Skin epidermis (tissue), 12 donors: ENCODE data around the gene SSTR4.

Experiments
- H3K27ac ChIP-seq, 21 experiments: fragments of 200-600 bp; sonication (generic) in 11 of 21; one replicate each; pipeline ENCODE4 v1.5.0; 2020; ENCODE audit warnings: mild to moderate bottlenecking in 3 of 21, inconsistent platforms in 2 of 21, moderate library complexity in 2 of 21
- H3K4me3 ChIP-seq, 7 experiments: fragments of 200-600 bp; sonication (generic) in 2 of 7; one replicate each; pipeline ENCODE4 v1.5.0; 2020; ENCODE audit warnings: inconsistent platforms in 2 of 7, mild to moderate bottlenecking in 2 of 7, moderate library complexity in 1 of 7

Gene SSTR4

DNA sequence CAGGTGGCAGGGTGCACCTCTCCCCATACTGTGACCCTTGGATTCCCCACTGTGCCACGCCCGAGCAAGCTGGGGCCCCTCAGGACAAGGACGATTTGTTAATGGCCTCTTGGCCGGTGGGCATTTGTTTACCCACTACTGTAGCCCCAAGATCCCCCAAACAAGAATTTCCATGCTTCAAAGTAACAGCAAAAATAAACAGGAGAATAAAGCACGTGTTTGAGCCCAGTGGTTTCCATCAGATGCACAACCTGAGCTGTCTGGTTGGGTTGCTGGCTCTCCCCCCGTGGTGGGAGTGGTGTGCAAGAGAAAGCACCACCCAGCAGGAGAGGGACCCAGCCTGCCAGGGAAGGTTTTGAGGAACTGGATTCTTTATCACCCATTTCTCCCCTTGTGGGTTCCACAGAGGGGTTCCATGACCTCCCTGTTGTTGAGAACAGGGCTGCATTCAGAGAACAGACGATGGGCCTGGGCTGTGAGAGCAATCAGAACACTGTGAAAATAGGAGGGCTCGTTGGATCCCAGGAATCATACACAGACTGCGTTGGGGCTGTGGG lies 46.2 kb downstream of the SSTR4 start:
- peak overlapping the region in 1 of 7 experiments; percentile 29 for H3K4me3 ChIP-seq

DNA sequence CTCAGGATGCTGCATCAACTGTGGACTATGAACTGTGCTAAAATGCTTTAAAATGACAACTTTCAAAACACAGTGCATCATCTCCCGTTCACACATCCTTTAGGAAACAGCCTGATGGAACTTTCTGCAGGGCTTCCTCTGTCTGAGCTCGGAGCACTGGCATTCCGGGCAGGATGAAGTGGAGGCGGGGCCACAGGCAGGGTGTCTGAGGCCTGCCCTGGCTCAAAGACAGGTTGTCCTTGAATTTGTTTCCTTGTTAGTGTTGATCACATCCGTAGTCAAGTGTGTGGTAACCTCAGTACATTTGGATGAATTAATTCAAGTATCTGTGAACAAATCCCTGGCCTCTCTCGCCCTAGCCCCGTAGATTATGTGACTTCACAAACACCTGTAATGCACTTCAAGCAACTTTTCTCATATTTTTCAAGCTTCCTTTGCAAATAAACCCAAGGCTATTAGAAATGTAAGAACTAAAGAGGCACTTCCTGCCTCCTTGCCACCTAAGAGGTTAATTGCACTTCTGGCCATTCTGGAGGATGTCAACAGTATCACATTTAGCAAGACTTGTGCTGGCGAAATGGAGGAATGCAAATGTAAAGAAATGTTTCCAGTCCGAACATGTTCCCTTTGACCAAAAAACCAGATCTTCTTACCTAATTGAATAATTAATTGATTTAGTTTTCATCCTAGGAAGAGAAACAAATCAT lies 47.9 kb downstream of the SSTR4 start:
- Histone ChIP-seq H3K27ac (peak overlapping the region in 20 of 21 experiments; percentile 41 to 93 (median 84)), H3K4me3 (peak overlapping the region; percentile 11 to 38 (median 27))

More for the DNA sequence above, 46.2 kb downstream of the SSTR4 start:
- peak overlapping the region in 8 of 21 experiments; percentile 3 to 93 (median 48) for H3K27ac ChIP-seq

DNA sequence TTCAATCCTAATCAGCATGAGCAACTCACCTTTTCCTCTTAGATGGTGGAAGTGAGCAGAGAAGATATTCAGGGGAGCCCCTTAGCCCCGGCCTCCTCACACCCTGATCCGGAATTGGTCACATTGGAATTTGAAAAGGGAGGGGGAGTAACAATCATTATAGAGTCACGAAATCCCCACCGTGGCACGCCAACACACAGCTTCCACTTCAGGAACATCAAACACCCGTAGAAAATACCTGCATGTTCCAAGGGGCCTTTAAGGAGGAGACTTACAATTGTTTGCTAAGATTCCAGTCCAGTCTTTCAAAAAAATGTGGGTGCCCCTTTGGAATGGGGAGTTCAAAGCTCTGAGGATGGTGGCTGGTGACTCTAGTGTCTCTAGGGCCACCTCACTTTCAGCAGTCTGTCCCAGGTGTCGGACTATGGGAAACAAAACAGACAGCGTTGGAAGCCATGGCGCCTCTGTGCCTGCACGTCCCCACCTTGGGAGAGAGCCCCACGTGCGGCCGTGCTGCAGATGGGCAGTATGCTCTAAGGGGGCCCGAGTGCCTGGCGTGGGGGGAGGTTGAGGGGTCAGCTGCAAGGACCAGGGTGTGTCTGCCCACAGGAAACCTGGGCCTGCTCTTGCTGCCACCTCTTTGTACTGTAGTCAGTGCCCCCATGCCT lies 48.6 kb downstream of the SSTR4 start:
- H3K4me3 ChIP-seq, result peak overlapping the region; percentile 11 to 38 (median 27)
- peak overlapping the region in 20 of 21 experiments; percentile 41 to 93 (median 84) for H3K27ac ChIP-seq

DNA sequence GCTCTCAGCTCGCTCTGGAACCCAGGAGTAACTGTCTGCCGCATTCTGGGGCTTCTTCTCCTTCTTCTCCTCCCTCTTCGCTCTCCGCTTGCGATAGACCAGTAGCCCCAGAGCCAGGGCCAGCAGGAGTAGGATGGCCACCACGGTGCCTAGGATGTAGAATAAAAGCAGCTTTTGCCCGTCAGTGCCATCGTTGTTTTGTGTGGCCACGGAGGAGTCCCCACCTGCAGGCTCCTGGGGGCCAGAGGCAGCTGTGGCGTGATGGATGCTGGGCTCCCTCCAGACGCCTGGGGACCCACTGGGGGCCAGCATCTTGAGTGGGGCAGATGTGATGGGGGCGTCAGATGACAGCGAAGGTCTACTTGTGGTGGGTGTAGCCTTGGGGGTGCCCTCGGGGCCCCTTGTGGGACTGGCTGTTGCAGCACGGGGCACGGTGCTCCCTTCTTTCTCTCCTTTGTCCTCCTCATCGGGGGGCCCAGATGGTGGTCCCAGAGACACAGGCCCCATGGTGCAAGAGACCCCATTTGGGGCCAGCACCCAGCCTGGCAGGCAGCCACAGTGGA lies 49.3 kb downstream of the SSTR4 start:
- H3K27ac ChIP-seq, result peak overlapping the region in 20 of 21 experiments; percentile 41 to 93 (median 84)
- peak overlapping the region; percentile 11 to 38 (median 27) for H3K4me3 ChIP-seq

DNA sequence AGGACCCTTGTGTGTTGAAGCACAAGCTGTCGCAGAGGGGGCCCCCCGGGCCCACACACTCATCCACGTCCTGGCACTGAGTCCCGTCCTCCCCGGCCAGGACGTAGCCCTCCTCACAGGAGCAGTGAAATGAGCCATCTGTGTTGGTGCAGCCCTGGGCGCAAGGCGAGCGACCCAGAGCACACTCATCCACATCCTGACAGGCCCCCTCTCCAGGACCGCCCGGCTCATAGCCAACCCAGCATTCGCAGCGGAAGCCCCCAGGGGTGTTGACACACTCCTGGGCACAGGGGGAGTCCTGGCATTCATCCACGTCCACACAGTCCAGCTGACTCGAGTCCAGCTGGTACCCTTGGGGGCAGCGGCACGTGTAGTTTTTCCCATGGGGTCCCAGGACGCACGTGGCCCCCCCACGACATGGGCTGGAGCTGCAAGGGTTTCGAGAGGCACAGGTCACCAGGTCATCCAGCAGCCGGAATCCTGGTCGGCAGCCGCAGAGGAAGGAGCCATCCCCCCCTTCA lies 49.8 kb downstream of the SSTR4 start:
- peak overlapping the region in 20 of 21 experiments; percentile 41 to 93 (median 84) for H3K27ac ChIP-seq
- peak overlapping the region; percentile 11 to 38 (median 27) for H3K4me3 ChIP-seq

DNA sequence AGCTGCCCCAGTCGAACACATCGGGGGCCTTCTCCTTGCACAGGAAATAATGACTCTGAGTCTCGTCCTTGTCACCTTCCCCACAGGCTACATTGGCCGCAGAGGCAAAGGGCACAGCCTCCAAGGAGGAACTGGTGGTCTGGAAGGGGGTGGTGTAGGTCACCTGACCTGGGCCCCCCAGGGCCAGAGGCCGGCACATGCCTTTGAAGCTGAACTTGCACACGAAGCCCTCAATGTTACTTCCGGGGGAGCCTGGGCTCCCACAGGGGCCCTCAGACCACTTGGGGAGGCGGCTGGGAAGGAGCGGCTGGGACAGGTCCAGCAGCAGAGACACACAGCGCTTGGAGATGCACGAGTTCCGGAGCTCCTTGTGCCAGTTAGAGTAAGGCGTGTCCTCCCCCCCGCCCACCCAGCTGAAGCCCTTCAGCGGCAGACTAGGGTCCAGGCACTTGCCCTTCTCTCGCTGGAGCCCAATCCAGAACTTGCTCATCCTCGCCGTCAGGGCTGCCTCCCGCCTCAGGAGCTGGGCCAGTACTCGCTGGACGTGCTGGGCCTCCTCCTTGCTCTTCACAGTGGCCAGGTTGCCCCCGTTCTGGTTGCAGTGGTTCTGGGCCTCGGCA lies 50.4 kb downstream of the SSTR4 start:
- peak overlapping the region; percentile 10 to 93 (median 82) for H3K27ac ChIP-seq
- H3K4me3 ChIP-seq, result peak overlapping the region; percentile 15 to 38 (median 27)

DNA sequence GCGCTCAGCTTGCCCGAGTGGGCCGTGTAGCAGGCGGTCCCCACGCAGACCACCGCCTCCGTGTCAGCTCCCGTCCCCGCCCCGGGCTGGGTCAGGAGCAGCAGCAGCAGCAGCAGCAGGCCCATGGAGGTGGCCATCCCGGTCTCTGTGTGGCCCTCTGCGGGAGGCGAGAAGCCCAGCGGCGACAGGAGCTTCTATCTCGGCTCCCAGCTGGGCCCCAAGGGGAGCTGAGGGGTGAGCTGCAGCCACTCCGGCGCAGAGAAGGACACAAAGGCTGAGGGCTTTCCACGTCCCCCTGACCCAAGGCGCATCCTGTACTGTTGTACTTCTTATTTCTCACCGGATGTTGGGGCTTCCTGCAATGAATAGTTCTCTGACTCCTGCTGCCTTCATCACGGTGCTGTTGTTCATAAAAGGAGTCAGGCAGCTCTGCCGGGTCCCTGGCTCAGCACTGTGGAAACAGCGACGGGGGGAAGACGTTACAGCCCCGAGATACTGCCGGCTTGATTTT lies 51.0 kb downstream of the SSTR4 start, which contains the start of gene CD93:
Gene CD93, minus strand, starts transcription at position 269 of the 511 bp plus-strand sequence. Its CDS starts 132 bp downstream, at position 137.
- H3K4me3 ChIP-seq, result peak within 1 kb of the TSS; percentile 15 to 38 (median 27)

DNA sequence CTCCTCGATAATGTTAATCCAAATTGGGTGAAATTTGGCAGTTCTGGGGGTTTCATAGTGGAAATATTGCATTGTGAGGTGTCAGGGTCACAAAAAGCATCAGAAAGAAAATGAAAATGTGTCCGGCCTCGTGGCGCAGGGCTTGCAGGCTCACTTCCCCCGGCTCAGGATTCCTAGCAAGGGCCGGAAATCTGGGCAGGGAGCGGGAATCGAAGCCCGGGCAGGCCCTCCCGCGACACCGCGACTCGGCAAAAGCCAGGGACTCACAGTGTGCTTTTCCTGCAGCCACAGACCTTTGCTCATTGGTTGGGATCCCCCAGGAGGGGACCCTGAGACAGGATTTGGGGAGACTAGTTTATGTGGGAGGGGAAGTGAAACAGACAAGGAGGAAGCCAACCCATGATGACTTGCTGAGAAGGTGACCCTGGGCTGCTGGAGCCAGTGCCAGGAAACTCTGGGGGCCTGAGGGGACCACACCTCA lies 51.9 kb downstream of the SSTR4 start:
- peak overlapping the region; percentile 34 to 93 (median 82) for H3K27ac ChIP-seq
- H3K4me3 ChIP-seq, result no peak overlapping the region

More for the DNA sequence above, 51.0 kb downstream of the SSTR4 start, which contains the start of gene CD93:
- peak within 1 kb of the TSS; percentile 34 to 93 (median 82) for H3K27ac ChIP-seq

DNA sequence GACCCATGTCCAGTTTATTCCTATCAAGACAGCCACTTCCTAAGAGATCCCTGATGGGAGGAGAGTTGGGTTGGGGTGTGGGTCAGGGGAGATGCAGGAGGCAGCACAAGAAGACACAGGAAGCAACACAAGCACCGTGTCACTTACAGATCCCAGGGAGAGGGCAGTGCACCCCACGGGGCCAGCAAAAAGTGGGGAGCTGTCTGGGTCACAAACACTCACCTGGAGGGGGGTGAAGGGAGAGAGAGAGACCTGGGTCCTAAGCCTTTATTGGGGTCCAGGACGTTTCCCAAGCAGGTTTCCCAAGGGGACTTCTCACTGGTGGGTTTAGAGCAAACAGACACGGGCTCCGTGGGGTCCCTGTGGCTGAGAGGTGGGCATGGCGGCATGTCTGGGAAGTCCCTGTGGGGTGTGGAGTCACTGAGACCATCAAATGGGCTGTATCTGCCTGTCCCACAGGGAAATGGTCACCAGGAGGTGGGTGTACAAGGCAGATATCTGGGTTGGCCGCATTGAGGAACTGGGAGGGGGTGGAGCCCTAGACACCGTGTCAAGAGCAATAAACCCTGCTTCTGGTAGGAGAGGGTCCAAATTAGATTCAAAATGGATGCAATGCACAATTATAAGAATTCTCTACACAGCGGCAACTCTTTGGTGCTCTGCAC lies 52.6 kb downstream of the SSTR4 start:
- Histone ChIP-seq H3K4me3 (no peak overlapping the region), H3K27ac (peak overlapping the region in 19 of 21 experiments; percentile 71 to 93 (median 82))
